ENCODE data around the gene PCP4L1. TPM values are rescaled to one million over a fixed set of nuclear protein-coding genes. Genes with fewer than 3 reads are reported as not detected.
"Not testable (repeated sequence)": the region's sequence is repeated elsewhere in the genome, so short reads cannot be mapped to it uniquely, and the experiment has no call there.

PCP4L1 gene
- total and polyA plus RNA-seq, 9 donors: 0.69 to 20.2 (median 2.6) TPM

DNA sequence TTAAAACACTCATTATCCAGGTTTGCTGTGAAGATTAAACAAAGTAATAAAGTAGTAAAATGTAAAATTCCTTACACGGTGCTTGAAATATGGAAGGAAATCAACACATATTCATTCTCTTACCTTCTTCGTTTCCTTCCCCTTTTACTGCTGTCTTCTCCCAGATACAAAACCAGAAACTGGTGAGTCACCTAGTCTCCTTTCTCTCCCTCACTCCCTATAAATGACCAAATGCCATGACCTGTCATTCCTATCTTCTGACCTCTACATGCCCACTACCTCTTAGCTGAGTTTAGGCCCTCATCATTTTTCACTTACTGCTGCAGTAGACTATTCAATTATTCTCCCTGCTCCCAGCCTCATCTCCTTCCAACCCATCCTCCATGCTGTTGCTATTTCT lies 16.2 kb upstream of the PCP4L1 start:
- H3K27ac ChIP-seq: no peak overlapping the region
- H3K4me1 ChIP-seq (ENCODE audit: insufficient read depth): no peaks in the 10 kb centered on the region
- H3K9me3 ChIP-seq: no peaks in the 10 kb centered on the region
- 72 to 81% (median 79%) methylated on average over 2 of the region's 2 CpGs for WGBS, 3 donors
- H3K36me3 ChIP-seq: no peaks in the 10 kb centered on the region
- intact Hi-C loops (cut with DNase I): no loop called here
- TF ChIP-seq, protein P1, sequence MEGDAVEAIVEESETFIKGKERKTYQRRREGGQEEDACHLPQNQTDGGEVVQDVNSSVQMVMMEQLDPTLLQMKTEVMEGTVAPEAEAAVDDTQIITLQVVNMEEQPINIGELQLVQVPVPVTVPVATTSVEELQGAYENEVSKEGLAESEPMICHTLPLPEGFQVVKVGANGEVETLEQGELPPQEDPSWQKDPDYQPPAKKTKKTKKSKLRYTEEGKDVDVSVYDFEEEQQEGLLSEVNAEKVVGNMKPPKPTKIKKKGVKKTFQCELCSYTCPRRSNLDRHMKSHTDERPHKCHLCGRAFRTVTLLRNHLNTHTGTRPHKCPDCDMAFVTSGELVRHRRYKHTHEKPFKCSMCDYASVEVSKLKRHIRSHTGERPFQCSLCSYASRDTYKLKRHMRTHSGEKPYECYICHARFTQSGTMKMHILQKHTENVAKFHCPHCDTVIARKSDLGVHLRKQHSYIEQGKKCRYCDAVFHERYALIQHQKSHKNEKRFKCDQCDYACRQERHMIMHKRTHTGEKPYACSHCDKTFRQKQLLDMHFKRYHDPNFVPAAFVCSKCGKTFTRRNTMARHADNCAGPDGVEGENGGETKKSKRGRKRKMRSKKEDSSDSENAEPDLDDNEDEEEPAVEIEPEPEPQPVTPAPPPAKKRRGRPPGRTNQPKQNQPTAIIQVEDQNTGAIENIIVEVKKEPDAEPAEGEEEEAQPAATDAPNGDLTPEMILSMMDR (IDR thresholded peaks at IDR 0.05): no peak
- TF ChIP-seq POLR2A (IDR thresholded peaks at IDR 0.05) (no peak), EP300 (IDR thresholded peaks at IDR 0.05) (no peak)
- DNase-seq: no peak
- no peaks in the 10 kb centered on the region for H3K27me3 ChIP-seq
- no peak overlapping the region for H3K4me3 ChIP-seq

DNA sequence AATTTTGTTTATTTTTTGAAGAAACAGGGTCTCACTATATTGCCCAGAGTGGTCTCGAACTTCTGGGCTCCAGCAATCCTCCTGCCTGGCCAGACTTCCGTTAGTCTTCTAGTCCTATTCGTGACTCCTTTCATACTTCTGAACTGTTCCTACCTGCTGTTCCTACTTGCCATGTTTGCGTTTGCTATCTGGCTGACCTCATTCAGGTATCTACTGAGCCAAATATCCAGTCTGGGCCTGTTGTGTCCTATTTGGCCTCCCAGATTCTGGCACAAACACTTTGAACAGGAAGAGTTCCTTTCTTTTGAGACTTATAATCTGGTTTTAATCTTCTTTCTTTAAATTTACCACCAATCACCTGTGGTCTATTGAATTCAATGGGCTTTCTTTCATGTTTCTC lies 13.7 kb upstream of the PCP4L1 start:
- Histone ChIP-seq H3K9me3 (no peaks in the 10 kb centered on the region), H3K36me3 (no peaks in the 10 kb centered on the region), H3K4me1 (ENCODE audit: insufficient read depth) (no peaks in the 10 kb centered on the region), H3K4me3 (no peak overlapping the region), H3K27ac (no peak overlapping the region), H3K27me3 (no peaks in the 10 kb centered on the region)
- DNase-seq: no peak
- WGBS, 3 donors: 88 to 93% (median 89%) methylated on average over 4 of the region's 4 CpGs
- TF ChIP-seq, protein P1 (IDR thresholded peaks at IDR 0.05): no peak
- TF ChIP-seq EP300 (IDR thresholded peaks at IDR 0.05) (no peak), POLR2A (IDR thresholded peaks at IDR 0.05) (no peak)
- intact Hi-C loops (cut with DNase I): no loop called here

DNA sequence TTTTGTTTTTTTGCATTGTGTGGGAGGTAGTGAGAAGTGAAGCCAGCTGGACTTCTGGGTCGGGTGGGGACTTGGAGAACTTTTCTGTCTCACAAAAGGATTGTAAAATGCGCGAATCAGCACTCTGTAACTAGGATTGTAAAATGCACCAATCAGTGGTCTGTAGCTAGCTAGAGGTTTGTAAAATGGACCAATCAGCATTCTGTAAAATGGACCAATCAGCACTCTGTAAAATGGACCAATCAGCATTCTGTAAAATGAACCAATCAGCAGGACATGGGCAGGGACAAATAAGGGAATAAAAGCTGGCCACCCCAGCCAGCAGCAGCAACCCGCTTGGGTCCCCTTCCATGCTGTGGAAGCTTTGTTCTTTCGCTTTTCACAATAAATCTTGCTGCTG lies 8.4 kb upstream of the PCP4L1 start:
- H3K4me1 ChIP-seq (ENCODE audit: insufficient read depth); H3K27me3 ChIP-seq; H3K9me3 ChIP-seq; H3K4me3 ChIP-seq; intact Hi-C loops (cut with DNase I); H3K27ac ChIP-seq; DNase-seq; H3K36me3 ChIP-seq: not testable (repeated sequence)
- 66 to 75% (median 71%) methylated on average over 5 of the region's 5 CpGs for WGBS, 3 donors

DNA sequence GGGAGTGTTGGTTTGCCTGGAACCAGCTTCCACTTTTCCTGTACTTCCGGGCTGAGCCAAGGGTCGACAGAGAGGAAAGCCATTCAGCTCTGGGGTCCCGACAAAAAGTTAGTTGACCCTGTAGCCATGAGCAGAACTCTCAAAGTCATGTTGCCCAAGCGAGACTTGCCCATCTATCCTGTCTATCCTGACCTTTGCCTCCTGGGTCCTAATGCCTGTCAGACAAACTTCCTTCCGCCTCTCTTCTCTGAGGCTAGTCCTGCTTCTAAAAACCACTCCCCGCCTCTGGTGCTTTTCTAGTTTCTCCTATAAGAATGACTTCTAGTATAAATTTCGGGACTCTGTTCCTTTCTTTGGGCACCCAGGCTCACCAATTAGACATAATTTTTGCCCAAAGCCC lies 7.7 kb upstream of the PCP4L1 start:
- Histone ChIP-seq H3K27me3 (no peaks in the 10 kb centered on the region), H3K27ac (no peak overlapping the region), H3K4me1 (ENCODE audit: insufficient read depth) (no peaks in the 10 kb centered on the region), H3K36me3 (no peaks in the 10 kb centered on the region), H3K4me3 (no peak overlapping the region), H3K9me3 (no peaks in the 10 kb centered on the region)
- DNase-seq: no peak
- intact Hi-C loops (cut with DNase I): no loop called here
- TF ChIP-seq, protein P1 (IDR thresholded peaks at IDR 0.05): no peak
- TF ChIP-seq EP300 (IDR thresholded peaks at IDR 0.05): no peak
- no peak for TF ChIP-seq POLR2A (IDR thresholded peaks at IDR 0.05)
- 76 to 86% (median 84%) methylated on average over 7 of the region's 7 CpGs for WGBS, 3 donors

DNA sequence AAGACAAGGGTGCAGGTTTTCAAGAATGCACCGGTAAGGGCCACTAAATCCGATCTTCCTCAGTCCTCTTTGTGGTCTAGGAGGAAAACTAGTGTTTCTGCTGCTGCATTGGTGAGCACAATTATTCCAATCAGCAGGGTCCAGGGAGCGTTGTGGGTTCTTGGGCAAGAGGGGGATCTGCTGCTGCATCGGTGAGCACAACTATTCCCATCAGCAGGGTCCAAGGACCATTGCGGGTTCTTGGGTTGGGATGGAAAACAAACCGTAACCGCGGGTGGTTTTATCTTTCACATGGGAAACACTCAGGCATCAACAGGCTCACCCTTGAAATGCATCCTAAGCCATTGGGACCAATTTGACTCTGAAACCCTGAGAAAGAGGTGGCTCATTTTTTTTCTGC lies 7.0 kb upstream of the PCP4L1 start:
- Histone ChIP-seq H3K36me3 (no peaks in the 10 kb centered on the region), H3K4me1 (ENCODE audit: insufficient read depth) (no peaks in the 10 kb centered on the region), H3K27ac (no peak overlapping the region), H3K4me3 (no peak overlapping the region), H3K27me3 (no peaks in the 10 kb centered on the region), H3K9me3 (no peaks in the 10 kb centered on the region)
- intact Hi-C loops (cut with DNase I): no loop called here
- TF ChIP-seq POLR2A (IDR thresholded peaks at IDR 0.05) (no peak), EP300 (IDR thresholded peaks at IDR 0.05) (no peak)
- TF ChIP-seq, protein P1 (IDR thresholded peaks at IDR 0.05): no peak
- no peak for DNase-seq
- WGBS, 3 donors: 90 to 93% (median 93%) methylated on average over 8 of the region's 8 CpGs

DNA sequence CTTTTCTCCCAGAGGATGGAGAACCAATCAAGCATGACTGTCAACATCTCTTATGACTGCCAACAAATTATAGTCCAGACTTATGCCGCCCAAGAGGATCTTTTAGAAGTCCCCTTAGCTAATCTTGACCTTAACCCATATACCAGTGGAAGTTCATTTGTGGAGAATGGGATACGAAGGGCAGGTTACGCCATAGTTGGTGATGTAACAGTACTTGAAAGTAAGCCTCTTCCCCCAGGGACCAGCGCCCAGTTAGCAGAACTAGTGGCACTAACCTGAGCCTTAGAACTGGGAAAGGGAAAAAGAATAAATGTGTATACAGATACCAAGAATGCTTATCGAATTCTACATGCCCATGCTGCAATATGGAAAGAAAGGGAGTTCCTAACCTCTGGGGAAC lies 3.2 kb upstream of the PCP4L1 start:
- H3K27me3 ChIP-seq: not testable (repeated sequence)
- 77 to 84% (median 83%) methylated on average over 5 of the region's 5 CpGs for WGBS, 3 donors

DNA sequence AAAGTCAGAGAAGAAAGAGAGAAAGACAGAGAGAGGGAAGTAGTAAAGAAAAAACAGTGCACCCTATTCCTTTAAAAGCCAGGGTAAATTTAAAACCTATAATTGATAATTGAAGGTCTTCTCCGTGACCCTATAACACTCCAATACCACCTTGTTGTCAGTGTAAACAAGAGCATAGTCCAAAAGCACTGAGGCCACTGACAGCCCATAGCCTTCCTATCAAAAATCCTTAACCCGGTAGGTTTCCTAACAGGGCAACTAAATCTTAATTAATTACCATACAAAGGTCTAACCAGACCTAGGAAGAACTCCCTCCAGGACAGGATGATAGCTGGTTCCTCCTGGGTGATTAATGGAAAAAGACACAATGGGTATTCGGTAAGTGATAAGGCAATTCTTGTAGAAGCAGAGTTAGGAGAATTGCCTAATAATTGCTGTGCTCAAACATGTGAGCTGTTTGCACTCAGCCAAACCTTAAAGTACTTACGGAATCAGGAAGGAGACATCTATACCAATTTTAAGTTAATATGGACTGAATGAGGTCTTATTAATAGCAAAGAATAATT lies 2.5 kb upstream of the PCP4L1 start:
- H3K36me3 ChIP-seq; intact Hi-C loops (cut with DNase I); H3K27me3 ChIP-seq; H3K4me1 ChIP-seq (ENCODE audit: insufficient read depth); H3K27ac ChIP-seq; H3K9me3 ChIP-seq; H3K4me3 ChIP-seq; DNase-seq: not testable (repeated sequence)
- WGBS, 3 donors: 85 to 88% (median 88%) methylated on average over 4 of the region's 4 CpGs

More for the DNA sequence above, 3.2 kb upstream of the PCP4L1 start:
- H3K4me3 ChIP-seq; DNase-seq; H3K9me3 ChIP-seq; H3K36me3 ChIP-seq; H3K27ac ChIP-seq; H3K4me1 ChIP-seq (ENCODE audit: insufficient read depth); intact Hi-C loops (cut with DNase I): not testable (repeated sequence)

DNA sequence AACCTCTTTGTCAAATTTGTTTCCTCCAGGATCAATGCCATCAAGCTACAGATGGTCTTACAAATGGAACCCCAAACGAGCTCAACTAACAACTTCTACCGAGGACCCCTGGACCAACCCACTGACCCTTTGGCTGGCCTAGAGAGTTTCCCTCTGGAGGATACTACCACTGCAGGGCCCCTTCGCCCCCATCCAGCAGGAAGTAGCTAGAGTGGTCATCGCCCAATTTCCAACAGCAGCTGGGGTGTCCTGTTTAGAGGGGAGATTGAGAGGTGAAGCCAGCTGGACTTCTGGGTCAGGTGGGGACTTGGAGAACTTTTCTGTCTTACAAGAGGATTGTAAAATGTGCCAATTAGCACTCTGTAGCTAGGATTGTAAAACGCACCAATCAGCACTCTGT lies 1.4 kb upstream of the PCP4L1 start:
- 92 to 98% (median 96%) methylated on average over 5 of the region's 5 CpGs for WGBS, 3 donors
- H3K27me3 ChIP-seq; H3K27ac ChIP-seq; H3K4me1 ChIP-seq (ENCODE audit: insufficient read depth); H3K4me3 ChIP-seq; H3K36me3 ChIP-seq; DNase-seq; intact Hi-C loops (cut with DNase I); H3K9me3 ChIP-seq: not testable (repeated sequence)

Data from ovary (tissue), 9 donors.